Liver (tissue), 9 donors: ENCODE data around the gene IFNAR2. TPM values are rescaled to one million over a fixed set of nuclear protein-coding genes. Genes with fewer than 3 reads are reported as not detected.
"Not testable (repeated sequence)": the region's sequence is repeated elsewhere in the genome, so short reads cannot be mapped to it uniquely, and the experiment has no call there.

Experiments used
- DNase-seq: peaks from one replicate; pipeline ENCODE4 v3.0.0-alpha.2; 2017; ENCODE audit warnings: low spot score
- H3K27ac ChIP-seq, 2 donors: one replicate each; pipeline ENCODE4 v1.7.0; 2013; ENCODE audit warnings: inconsistent platforms in 2 of 2, low read length in 2 of 2, control low read depth in 1 of 2, low read depth in 1 of 2, mild to moderate bottlenecking in 1 of 2
- H3K27me3 ChIP-seq, 4 donors: one replicate each; pipeline versions ENCODE4 v1.6.1 to v1.7.0; 2013; ENCODE audit warnings: low read length in 3 of 4, inconsistent platforms in 1 of 4, mild to moderate bottlenecking in 1 of 4, moderate library complexity in 1 of 4; ENCODE audit not compliant: control insufficient read depth in 4 of 4, insufficient read depth in 4 of 4
- H3K36me3 ChIP-seq, 4 donors: one replicate each; pipeline versions ENCODE4 v1.6.1 to v1.7.0; 2013; ENCODE audit warnings: low read length in 3 of 4, mild to moderate bottlenecking in 3 of 4, low read depth in 1 of 4, moderate library complexity in 1 of 4; ENCODE audit not compliant: control insufficient read depth in 4 of 4, insufficient read depth in 3 of 4
- H3K4me1 ChIP-seq, 4 donors: one replicate each; pipeline versions ENCODE4 v1.6.1 to v1.7.0; 2013; ENCODE audit warnings: low read length in 3 of 4, mild to moderate bottlenecking in 3 of 4, moderate library complexity in 1 of 4; ENCODE audit not compliant: control insufficient read depth in 4 of 4, insufficient read depth in 4 of 4
- H3K4me3 ChIP-seq, 3 donors: one replicate each; pipeline versions ENCODE4 v1.6.1 to v1.7.0; 2013; ENCODE audit warnings: low read length in 3 of 3, control low read depth in 1 of 3, low read depth in 1 of 3, mild to moderate bottlenecking in 1 of 3
- H3K9ac ChIP-seq, 2 donors: one replicate each; pipeline ENCODE4 v1.7.0; 2013; ENCODE audit warnings: low read length in 2 of 2, mild to moderate bottlenecking in 2 of 2, moderate library complexity in 2 of 2, control low read depth in 1 of 2, low read depth in 1 of 2
- H3K9me3 ChIP-seq, 4 donors: one replicate each; pipeline versions ENCODE4 v1.6.1 to v1.7.0; 2013; ENCODE audit warnings: low read length in 3 of 4; ENCODE audit not compliant: control insufficient read depth in 4 of 4
- EGR1 ChIP-seq, 2 donors: IDR thresholded peaks; 2 replicates each; pipeline ENCODE4 v1.6.1; 2016 to 2018; ENCODE audit warnings: antibody characterized with exemption in 2 of 2, low read depth in 2 of 2
- FOXA1 ChIP-seq: IDR thresholded peaks from 2 replicates; pipeline ENCODE4 v1.6.1; 2016; ENCODE audit warnings: antibody characterized with exemption
- FOXA2 ChIP-seq: IDR thresholded peaks from 2 replicates; pipeline ENCODE4 v1.6.1; 2016; ENCODE audit warnings: antibody characterized with exemption
- HNF4A ChIP-seq, 2 donors: conservative IDR thresholded peaks; 2 replicates each; pipeline ENCODE4 v1.6.1; 2016; ENCODE audit warnings: antibody characterized with exemption in 2 of 2, mild to moderate bottlenecking in 2 of 2
- HNF4G ChIP-seq: IDR thresholded peaks from 2 replicates; pipeline ENCODE4 v1.6.1; 2016; ENCODE audit warnings: antibody characterized with exemption
- JUND ChIP-seq, 2 donors: IDR thresholded peaks; 2 replicates each; pipeline ENCODE4 v1.6.1; 2016; ENCODE audit warnings: antibody characterized with exemption in 2 of 2
- MAX ChIP-seq: IDR thresholded peaks from 2 replicates; pipeline ENCODE4 v1.6.1; 2016; ENCODE audit warnings: antibody characterized with exemption
- NR2F2 ChIP-seq: IDR thresholded peaks from 2 replicates; pipeline ENCODE4 v1.6.1; 2016; ENCODE audit warnings: antibody characterized with exemption
- RAD21 ChIP-seq, 2 donors: IDR thresholded peaks; 2 replicates each; pipeline ENCODE4 v1.6.1; 2016; ENCODE audit warnings: antibody characterized with exemption in 2 of 2, mild to moderate bottlenecking in 2 of 2
- RXRA ChIP-seq, 2 donors: IDR thresholded peaks; 2 replicates each; pipeline ENCODE4 v1.6.1; 2017 to 2018; ENCODE audit warnings: antibody characterized with exemption in 2 of 2, mild to moderate bottlenecking in 1 of 2
- SP1 ChIP-seq: IDR thresholded peaks from 2 replicates; pipeline ENCODE4 v1.6.1; 2018; ENCODE audit warnings: antibody characterized with exemption, mild to moderate bottlenecking
- TAF1 ChIP-seq: conservative IDR thresholded peaks from 2 replicates; pipeline ENCODE4 v1.6.1; 2016; ENCODE audit warnings: antibody characterized with exemption, mild to moderate bottlenecking
- YY1 ChIP-seq: IDR thresholded peaks from 2 replicates; pipeline ENCODE4 v1.6.1; 2016; ENCODE audit warnings: antibody characterized with exemption, mild to moderate bottlenecking
- WGBS: extraction: QIAGEN DNeasy Blood & Tissue Kit; methylation state at CpG from one replicate; pipeline ENCODE4 v1.1.7; 2013; 5-methylcytosine and 5-hydroxymethylcytosine counted together
- polyA plus RNA-seq, 2 donors: library from polyadenylated mRNA; stranded (reverse) in 1 of 2; unstranded in 1 of 2; fragments of 200-250 nt in 1 of 2; fragments of >200 nt in 1 of 2; fragmentation: Nextera tagmentation in 1 of 2; extraction: Ambion mirVana in 1 of 2; gene quantifications; one replicate each; pipeline versions ENCODE4 v1.2.1 to v1.2.3, GENCODE V29; 2013 to 2015
- total RNA-seq, 2 donors: library from RNA; depleted of rRNA; stranded (reverse); fragments of >200 nt; gene quantifications; one replicate each; pipeline ENCODE4 v1.2.3, GENCODE V29; 2014
- TF ChIP-seq, protein P1 (sequence below): IDR thresholded peaks from 2 replicates; pipeline ENCODE4 v1.6.1; 2016; ENCODE audit warnings: antibody characterized with exemption
- TF ChIP-seq, protein P2 (sequence below): fragments of 150-350 bp; IDR thresholded peaks from 2 replicates; pipeline ENCODE4 v1.5.1; 2017; ENCODE audit warnings: improper control_type of control experiment, low read depth, low read length; ENCODE audit not compliant: missing input control
- TF ChIP-seq, protein P3 (sequence below): IDR thresholded peaks from 2 replicates; pipeline ENCODE4 v1.6.1; 2016; ENCODE audit warnings: antibody characterized with exemption
- donor health status: healthy.
- donor health status: healthy.
- donor health status: healthy.
- donor health status: healthy.
- donor health status: healthy.

The IFNAR2 gene
- total and polyA plus RNA-seq, 4 donors, result 12.6 to 17.0 (median 14.6) TPM

- H3K27me3 ChIP-seq, result no peaks in the 10 kb centered on the region
- WGBS, result 75% methylated on average over 7 of the region's 7 CpGs
- no peak overlapping the region for H3K4me3 ChIP-seq
- H3K9ac ChIP-seq, result no peak overlapping the region
- H3K9me3 ChIP-seq, result no peaks in the 10 kb centered on the region
- no peak overlapping the region for H3K27ac ChIP-seq
- TF ChIP-seq RAD21 (IDR thresholded peaks at IDR 0.05) (no peak), EGR1 (IDR thresholded peaks at IDR 0.05; ENCODE audit: low read depth in 2 of 2) (no peak), TAF1 (no peak), RXRA (IDR thresholded peaks at IDR 0.05) (no peak), HNF4A (conservative IDR thresholded peaks at IDR 0.05) (no peak), SP1 (no peak), YY1 (no peak), JUND (IDR thresholded peaks at IDR 0.05) (no peak), NR2F2 (no peak), MAX (no peak), FOXA2 (no peak), HNF4G (no peak), FOXA1 (no peak)
- TF ChIP-seq, protein P1, sequence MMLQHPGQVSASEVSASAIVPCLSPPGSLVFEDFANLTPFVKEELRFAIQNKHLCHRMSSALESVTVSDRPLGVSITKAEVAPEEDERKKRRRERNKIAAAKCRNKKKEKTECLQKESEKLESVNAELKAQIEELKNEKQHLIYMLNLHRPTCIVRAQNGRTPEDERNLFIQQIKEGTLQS, result no peak
- TF ChIP-seq, protein P2, sequence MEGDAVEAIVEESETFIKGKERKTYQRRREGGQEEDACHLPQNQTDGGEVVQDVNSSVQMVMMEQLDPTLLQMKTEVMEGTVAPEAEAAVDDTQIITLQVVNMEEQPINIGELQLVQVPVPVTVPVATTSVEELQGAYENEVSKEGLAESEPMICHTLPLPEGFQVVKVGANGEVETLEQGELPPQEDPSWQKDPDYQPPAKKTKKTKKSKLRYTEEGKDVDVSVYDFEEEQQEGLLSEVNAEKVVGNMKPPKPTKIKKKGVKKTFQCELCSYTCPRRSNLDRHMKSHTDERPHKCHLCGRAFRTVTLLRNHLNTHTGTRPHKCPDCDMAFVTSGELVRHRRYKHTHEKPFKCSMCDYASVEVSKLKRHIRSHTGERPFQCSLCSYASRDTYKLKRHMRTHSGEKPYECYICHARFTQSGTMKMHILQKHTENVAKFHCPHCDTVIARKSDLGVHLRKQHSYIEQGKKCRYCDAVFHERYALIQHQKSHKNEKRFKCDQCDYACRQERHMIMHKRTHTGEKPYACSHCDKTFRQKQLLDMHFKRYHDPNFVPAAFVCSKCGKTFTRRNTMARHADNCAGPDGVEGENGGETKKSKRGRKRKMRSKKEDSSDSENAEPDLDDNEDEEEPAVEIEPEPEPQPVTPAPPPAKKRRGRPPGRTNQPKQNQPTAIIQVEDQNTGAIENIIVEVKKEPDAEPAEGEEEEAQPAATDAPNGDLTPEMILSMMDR, result no peak
- TF ChIP-seq, protein P3, sequence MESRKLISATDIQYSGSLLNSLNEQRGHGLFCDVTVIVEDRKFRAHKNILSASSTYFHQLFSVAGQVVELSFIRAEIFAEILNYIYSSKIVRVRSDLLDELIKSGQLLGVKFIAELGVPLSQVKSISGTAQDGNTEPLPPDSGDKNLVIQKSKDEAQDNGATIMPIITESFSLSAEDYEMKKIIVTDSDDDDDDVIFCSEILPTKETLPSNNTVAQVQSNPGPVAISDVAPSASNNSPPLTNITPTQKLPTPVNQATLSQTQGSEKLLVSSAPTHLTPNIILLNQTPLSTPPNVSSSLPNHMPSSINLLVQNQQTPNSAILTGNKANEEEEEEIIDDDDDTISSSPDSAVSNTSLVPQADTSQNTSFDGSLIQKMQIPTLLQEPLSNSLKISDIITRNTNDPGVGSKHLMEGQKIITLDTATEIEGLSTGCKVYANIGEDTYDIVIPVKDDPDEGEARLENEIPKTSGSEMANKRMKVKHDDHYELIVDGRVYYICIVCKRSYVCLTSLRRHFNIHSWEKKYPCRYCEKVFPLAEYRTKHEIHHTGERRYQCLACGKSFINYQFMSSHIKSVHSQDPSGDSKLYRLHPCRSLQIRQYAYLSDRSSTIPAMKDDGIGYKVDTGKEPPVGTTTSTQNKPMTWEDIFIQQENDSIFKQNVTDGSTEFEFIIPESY, result no peak
- H3K36me3 ChIP-seq, result peaks cover 0 to 11% (median 0%) of the 10 kb centered on the region in 4 donors
- H3K4me1 ChIP-seq, result peaks cover 0 to 40% (median 15%) of the 10 kb centered on the region in 4 donors
- DNase-seq, result no peak
Measured at GRCh38 chr21:33238565-33239255, 9.0 kb downstream of the IFNAR2 start.

GRCh38 chr21:33239559-33240127 is 9.9 kb downstream of the IFNAR2 start:
- H3K4me1 ChIP-seq, result peaks cover 6 to 46% (median 18%) of the 10 kb centered on the region in 4 donors
- not testable (repeated sequence) for H3K27ac ChIP-seq, H3K9ac ChIP-seq, H3K9me3 ChIP-seq, DNase-seq, H3K36me3 ChIP-seq, H3K4me3 ChIP-seq, H3K27me3 ChIP-seq
